GM18861 (cell line): ENCODE results near the gene CUZD1.

Experiments used
- ATAC-seq: cut with Tn5 transposase; IDR thresholded peaks from one replicate; pipeline ENCODE4 v1.9.1; 2021; ENCODE audit not compliant: unreplicated experiment

CUZD1 gene

DNA sequence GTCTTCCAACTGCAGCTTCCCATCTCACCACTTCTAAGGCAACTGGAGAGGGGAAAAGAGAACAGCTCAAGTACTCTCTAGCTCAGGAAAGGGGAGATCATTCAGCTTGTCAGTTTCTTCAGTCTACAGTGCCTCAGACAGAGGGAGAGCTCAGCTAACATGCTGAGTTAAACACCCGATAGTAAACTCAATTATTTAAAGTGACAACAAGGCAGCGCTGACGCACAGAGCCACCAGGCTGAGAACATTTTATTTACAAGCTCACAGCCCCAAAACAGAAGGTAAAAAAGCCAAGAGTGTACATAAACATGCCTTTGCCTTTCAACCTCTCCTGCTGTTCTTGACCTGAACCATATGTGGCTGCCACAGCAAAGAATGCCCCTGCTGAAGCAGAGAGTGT, 10.1 kb upstream of the CUZD1 start:
- ATAC-seq = no peak

DNA sequence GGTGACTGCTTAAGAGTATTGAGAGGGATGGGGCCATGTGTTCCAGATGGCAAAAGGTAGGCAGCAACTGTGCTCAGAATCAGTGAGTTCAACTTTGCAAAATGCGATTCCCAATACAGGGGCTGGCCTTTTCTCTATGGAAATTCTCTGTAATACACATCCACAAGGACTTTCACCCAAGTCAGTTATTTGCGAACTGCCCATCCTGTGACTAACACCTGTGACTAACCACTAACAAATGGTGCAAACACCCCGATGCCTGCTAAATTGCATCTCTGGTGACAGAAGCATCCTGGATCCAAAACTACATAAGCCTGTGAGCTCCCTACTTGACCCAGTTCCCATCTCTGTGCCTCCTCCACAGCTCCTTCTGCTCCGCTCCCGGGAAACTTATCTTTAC, 9.0 kb upstream of the CUZD1 start:
- no peak for ATAC-seq

DNA sequence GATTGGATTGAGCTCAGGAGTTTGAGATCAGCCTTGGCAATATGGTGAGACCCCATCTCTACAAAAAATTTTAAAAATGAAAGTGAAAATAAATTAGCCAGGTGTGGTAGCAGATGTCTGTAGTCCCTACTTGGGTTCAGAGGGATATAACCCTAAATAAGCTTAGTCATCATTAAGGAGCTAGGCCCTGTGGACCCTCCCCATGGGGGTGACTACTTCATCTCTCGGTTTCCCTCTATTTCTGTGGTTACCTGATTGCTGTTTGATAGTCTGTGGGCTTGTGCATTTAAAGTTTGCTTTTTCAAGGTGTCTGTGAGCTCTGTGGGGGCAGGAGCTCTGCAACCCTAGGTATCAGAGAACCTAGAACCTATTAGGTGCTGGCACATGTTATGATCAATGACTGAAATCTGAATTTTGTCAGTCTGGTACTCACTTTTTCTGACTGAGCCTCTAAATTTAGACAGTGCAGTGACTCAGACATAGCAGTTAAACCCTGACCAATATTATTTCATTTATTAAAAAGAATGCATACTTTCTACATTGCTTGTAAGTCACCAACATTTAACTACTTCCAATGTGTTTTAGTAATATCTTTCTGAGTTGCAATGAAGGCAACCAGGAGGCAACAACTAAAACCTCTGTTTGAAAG, 8.1 kb upstream of the CUZD1 start:
- ATAC-seq = no peak

DNA sequence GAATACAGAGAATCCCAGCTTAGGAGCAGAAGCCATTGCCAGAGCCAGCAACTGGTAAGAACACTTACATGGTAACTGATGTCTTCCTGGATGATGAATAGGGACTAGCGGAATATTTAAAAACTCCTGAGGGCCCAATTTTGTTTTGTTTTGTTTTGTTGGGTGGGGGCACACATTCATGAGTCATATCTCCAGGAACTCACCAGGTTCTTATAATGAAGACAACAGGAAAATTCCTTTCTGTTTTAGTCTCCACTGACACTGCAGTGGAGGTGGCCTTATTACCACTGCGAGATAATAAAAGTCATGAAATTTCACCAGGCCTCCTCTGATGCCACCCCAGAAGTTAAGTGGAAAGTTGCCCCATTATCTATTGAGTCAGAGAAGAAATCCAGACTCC, 6.6 kb upstream of the CUZD1 start:
- no peak for ATAC-seq

DNA sequence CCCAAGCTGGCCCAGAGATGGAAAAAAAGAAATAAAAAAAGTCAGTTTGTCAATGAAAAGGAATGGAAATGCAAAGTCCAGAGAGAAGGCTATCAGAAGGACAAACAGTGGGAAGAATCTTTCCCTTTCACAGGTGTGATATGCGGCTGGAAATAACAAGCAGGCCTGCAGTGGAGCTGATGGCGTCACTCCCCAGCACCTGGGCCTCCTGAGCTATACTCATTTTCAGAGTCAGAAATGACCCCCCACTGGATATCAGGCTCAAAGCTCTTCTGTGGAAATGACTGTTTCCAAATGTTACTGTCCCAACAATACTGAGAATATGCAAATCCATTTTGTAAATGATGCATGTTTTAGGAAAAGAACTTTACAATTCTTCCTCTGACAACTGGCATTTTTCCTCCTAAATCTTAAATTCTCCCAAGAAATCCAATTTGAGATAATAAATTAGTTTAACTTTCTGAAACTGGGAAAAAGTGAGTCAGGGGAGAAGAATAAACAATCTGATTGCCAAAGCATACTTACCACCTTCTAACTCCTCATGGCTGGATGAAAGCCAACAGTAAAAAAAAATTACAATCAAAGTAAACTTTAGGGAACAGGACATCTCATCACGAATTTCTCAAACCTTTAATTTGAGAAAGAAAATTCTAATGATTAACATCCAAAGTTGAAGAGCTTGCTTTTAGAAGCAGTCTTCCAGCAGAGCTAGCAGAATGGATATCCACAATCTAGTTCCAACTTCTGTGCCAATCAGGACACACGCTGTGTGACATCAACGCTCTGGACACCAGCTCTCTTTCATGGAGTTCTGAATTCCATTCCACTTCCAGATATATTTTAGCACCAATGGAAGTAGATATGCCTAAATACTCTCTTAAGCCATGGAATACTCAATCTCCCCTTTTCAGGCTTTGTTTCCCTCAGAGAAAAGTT, 5.3 kb upstream of the CUZD1 start:
- no peak for ATAC-seq

DNA sequence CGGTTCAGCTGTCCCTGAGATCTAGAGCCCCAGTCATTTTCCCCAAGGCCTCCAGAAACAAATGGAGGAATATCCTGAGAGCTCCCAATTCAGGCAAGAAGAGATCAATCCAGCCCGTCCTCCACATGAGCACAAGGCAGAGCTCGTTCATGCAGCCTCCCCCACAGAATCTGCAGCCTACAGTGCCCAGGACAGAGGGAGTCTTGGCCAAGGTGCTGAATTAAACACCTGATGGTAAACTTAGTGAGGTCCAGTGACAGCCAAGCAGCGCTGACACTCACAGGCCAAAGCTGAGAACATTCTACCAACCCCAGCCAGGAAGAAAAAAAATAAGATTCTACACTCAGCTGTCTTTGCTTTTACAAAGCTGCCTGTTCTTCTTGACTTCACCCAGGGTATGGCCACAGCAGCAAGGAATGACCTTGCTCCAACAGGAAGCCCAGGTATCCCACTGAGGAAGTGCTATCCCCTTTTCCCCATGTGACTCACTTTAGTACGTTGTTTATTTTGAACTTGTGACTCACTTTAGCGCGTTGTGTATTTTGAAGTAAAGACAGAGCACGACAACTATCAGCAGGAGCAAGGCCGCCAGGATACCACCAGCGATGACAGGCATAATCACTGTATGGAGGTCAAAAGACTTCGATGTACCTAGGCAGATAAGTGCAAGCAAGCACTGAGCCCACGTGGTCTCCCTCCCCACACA, 4.4 kb upstream of the CUZD1 start:
- ATAC-seq = no peak

DNA sequence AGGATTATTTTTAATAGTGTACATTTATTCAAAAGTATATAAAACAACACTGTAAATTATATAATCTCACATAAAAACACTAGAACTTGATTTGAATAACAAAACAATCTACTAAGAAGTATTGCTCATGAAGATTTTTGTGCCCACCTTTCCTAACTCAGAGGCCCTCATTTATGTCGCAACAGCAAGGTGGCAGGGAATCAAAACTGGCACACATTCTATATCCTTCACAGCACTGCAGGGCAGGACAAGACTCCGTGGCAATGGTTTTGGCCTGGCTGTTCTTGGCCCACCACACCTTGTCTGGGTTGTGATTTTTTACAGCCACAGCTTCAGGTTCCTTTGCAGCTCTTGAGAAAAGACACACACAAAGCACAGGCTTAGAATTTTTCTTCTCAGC, 3.4 kb upstream of the CUZD1 start:
- ATAC-seq = no peak

DNA sequence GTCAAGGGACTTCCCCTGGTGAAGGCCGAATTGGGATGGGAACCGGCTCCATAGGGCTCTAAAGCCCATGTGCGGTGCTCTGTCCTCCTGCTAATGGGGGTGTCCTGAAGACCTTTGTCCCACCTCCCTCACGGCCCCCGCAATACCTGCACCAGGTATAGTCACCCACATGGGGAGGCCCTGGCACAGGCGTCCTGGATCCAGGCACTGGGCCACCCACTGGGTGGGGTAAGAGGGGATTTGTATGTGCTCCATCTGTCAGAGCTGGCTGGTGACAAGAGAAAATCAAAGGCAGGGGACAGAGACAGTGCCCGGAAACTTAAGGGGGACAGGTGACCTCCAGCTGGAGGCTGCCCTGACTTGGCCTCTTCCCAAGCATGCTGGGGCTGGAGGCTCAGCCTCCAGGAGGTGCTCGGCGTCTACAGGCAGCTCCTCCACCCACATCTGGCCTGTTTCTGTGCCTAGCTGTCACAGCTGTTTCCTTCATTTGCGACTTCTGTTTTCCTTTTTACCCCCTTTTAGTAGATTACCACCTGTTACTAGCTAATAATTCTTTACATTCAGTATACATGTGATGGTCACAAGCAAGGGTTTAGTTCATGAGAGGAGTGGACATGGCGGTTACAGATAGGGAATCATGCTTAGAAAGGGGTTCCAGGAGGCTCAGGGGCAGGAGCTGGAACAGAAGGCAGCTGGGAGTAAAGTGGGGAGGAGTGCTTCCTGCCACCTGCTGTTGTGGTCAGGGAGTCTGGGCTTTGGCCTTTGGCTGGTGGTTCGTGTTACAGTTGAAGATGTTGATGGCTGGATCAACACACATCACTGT, 2.3 kb upstream of the CUZD1 start:
- ATAC-seq = no peak

DNA sequence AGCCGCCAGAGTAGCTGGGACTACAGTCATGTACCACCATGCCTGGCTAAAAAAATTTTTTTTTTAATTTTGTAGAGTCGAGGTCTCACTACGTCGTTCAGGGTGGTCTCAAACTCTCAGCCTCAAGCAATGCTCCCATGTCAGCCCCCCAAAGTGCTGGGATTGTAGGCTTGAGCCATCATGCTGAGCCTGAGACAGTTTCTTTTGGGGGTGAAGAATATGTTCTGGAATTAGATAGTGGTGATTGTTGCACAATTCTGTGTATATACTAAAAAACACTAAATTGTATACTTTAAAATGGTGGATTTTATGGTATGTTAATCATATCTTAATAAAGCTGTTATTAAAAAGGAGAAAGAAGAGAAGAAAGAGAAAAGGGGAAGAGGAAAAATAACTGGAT, 1.5 kb downstream of the CUZD1 start:
- ATAC-seq = no peak

DNA sequence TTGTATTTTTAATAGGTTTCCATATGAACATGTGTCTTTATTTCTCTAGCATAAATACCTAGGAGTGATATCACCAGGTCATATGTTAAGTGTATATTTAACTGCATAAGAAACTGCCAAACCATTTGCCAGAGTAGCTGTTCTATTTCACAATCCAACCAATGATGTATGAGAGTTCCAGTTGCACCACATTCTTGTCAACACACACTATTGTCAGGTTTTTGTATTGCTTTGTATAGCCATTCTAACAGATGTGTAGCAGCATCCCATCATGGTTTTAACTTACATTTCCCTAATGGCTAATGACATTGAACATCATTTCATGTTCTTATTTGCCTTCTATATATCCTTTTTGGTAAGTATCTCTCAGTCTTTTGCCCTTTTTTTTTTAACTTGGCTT, 4.1 kb downstream of the CUZD1 start:
- ATAC-seq = no peak

DNA sequence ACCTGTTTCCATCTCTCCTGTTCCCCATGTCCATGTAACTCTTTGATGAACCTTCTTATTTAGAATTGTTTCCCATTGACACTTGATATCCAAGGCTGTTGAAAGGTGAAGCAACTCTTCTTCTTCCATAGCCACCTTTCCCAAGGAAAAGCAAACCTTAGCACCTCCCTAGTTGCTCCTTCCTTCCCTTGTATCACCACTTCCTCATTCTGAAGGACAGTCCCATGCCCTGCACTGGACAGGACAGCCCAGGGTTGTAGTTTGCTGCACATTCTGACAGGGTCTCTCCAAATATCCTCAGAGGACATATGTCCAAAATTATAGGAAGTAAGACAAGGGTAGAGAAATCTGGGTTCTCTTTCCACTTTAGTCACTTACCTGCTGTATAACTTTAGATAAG, 6.2 kb downstream of the CUZD1 start:
- ATAC-seq = no peak

DNA sequence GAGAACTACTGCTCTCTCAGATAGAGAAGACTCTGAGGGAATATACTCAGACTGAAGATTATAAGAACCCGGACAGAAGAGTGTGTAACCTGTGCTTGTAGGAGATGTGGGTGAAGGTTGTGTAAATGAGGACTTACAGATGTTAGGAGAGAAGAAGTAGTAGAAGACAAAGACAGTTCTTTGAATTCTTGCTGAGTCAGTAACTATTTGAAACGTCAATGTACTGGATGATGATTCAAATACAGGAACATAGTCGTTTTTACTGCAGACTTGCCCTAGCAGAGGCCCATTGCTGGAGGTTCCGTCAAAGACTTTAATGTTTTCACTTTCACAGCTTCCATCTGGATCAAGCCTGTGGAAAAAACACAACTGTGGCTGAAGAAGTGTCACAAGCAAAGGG, 6.8 kb downstream of the CUZD1 start:
- ATAC-seq = no peak

DNA sequence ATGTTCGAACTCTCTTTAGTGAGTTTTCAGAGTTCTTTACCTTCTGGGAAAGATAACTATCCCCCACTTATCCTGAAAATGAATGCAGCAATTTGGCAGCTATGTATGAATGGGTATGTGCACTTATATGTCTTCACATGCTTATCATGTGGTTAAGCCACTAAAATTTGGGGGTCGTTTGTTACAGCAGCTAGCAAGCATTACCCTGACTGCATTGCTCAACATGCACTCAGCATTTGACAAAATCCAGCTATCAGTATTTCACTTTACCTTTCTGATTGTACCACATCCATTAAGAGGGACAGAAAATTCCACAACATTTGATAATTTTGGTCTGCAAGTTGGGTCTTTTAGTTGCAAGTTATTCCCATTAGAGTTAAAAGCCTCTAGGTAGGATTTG, 9.7 kb downstream of the CUZD1 start:
- no peak for ATAC-seq

DNA sequence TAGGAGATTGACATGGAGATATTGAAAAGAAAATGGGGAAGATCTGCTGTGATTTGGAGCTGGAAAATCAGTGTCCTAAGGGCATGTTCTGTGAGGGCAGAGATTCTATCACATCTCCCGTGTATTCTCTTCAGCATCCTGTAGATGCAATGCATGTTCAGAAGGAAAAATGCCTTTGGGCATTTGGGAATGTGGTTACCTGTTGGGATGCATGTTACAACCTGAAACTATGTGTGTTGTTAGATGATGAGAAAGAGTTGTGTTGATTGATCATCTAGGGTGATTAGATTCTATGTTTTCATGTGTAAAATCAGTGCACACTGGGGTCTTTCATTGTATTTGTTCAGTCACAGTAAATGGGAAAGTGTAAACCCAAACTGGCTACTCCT, 14.7 kb downstream of the CUZD1 start:
- ATAC-seq = no peak

DNA sequence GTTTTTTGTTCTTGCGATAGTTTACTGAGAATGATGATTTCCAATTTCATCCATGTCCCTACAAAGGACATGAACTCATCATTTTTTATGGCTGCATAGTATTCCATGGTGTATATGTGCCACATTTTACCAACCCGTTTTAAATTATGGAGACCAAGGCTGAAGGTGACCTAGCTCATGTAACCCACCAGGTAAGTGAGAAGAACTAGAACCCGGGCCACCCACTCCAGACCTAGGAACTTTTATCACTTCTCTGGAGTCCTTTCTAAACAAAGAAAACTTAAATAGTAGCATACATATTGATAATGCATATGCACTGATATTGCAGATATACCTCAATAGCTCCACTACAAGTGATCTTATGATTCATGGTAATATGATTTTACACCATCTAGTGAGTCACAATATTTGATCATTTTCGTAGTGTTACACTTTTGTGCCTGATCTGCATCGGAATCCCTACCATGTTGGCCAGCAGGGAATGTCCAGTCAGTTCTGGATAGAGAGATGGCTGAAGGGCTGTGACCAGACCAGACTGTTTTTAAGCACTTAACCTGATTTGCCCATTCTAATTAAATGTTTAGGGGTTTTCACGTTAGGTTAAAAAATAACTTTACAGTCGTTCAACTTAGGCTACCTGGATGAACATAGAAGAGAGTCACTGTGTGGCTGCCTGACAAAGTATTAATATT, 15.2 kb downstream of the CUZD1 start:
- ATAC-seq = no peak

DNA sequence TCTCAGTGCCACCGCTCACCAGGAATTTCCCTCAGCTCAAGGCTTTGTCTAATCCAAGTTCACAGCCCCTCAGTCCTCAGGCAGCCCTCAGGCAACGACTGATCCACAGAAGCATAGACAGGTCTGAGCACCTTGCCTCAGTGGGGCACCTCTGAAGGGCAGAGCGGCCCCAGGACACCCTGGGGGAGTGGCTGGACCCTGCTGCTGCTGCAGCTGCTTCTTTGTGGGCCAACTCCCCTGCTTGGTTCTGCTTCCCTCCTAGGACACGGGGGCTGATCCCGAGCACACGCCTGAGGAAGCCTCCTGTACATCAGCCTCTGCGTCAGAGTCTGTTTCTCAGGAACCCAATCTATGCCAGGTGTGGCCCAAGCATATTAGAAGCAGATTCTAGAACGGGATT, 16.2 kb downstream of the CUZD1 start:
- ATAC-seq = no peak

DNA sequence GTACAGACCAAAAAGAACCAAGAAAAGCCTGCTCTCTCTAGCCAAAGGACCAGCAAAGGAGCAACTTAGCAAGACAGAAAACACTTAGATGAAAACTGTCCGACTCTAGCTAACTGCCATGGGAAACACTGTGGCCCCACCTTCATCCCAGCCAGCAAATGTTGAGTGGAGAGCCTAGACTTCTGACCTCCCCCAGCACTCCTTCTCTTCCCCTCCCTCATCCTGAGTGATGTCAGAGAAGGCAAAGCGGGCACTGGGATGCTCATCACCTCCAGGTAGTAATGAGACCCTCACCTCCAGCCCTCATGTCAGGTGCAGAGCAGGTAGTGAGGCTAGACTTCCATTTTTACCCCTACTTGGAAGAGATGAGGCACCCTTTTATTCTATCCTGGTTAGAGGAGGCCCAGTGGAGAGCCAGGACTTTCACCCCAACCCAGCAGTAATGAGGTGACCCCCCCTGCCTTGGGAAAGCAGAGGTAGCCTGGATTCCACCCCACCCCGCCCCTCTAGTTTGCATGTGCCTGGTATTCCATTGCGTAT, 16.9 kb downstream of the CUZD1 start:
- no peak for ATAC-seq

DNA sequence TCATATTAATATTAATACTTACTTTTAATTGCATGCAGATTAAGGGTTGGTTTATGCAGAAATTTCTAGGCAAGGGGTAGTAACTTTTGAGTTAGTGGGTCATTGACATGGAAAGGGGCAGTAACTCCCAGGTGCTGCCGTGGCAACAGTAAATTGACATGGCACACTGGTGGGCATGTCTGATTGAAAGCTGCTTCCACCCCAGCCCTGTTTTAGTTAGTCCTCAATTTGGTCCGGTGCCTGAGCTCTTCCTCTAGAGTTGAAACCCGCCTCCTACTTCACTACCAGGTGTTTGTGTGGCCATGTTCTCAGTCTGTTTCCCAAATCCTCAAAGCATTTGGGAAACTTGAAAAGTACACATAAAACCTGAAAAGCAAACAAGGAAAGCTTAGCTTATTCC, 18.4 kb downstream of the CUZD1 start:
- no peak for ATAC-seq

DNA sequence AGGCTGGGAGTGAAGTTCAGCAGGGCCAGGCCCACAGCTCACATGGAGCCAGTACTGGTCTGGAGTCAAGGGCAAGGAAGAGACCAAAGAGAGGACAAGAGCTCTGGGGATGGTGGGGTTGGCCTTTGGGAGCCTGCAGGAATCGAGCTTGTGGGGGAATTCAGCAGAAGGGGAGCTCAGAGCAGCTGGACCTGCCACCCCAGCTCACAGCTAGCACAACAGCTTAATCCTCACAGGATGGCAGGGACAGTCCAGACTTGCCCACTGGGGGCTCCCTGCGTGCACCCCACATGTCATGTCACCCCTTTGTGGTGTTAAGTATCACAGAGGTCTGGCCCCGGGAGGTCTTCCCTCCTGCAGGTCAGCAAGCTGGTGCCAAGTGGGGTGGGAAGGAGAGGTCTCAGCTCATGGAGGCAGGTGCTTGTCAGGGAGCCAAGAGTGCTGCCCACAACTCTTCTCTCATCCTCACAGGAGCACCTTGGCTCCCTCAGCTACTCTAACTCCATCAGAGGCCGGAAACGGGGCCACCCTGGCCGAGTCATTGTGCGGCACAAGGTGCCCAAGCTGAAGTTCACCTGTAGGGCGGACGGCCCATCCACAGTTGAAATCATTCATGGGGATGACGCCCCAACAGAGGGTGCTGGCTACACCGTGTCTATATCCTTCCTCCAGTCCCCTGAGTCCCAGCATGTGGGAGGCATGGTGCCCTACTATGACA, 22.5 kb downstream of the CUZD1 start:
- no peak for ATAC-seq

DNA sequence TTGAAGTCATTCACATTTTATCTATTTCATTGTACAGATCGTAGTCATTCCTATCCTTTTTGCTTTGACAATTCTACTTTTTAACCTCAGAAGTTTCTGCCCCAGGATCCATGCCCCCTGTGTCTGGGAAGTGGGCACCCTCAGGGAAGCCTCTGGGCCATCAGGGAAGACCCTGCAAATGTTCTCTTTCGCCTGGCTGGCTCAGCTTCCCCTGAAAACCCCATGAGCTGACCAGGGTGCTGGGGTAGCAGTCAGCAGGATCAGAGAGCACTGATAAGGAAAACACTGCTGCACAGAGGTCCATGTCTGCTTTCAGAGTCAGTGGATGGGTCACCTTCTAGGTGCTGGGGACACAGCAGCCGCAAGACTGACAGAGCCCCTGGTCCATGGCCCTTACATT, 23.8 kb downstream of the CUZD1 start:
- ATAC-seq = no peak
